ENCODE results near the gene ADAMTSL1. TPM values are rescaled to one million over a fixed set of nuclear protein-coding genes. Genes with fewer than 3 reads are reported as not detected.

ADAMTSL1 gene
- total and polyA plus RNA-seq, 2 donors from 2014 or later, result 3.0 to 27.3 TPM

DNA sequence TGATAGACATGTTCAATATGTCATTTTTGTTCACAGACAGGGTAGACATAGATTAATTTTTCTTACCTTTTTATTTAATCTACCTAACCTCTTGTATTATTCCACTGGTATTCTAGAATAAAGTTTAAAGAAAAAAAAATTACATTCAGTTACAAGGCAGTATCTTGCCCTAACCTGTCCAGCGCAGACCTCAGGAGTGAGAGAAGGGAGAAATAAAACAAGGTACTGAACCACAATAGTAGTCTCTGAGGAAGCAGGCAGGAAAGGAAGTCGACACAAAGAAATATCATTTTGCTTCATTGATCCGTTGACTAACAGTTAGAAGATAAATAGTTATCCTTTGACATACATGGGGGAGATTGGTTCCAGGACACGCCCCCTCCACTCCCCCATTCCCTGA is 12.5 kb upstream of the ADAMTSL1 start:
- H3K27me3 ChIP-seq (ENCODE audit: control insufficient read depth, insufficient read depth, low read length), result no peaks in the 10 kb centered on the region
- no peaks in the 10 kb centered on the region for H3K36me3 ChIP-seq (ENCODE audit: control insufficient read depth in 2 of 3, insufficient read depth in 3 of 3, low read length in 3 of 3)
- no peak overlapping the region for H3K9ac ChIP-seq (ENCODE audit: low read length in 3 of 3)

DNA sequence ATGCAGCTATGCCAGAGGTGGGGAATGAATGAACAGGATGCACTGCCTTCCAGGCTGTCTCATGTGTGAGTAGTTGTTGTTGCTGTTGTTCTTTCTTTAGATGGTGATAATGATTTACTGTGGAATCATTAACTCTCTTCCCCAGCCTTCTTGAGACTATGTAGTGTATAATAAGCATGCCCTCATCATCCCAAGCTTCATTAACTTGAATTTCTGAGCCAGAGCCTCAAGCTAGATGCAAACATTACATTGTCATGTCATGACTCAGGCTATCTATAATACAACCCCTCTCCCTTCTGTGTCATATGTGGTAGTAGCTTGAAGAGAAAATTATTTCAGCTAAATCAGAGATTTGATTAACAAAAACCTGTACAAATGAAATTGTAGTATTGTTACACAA is 10.0 kb upstream of the ADAMTSL1 start:
- intact Hi-C loops (cut with DNase I), result no loop called here
- H3K27me3 ChIP-seq (ENCODE audit: control insufficient read depth, insufficient read depth, low read length), result no peaks in the 10 kb centered on the region
- no peaks in the 10 kb centered on the region for H3K36me3 ChIP-seq (ENCODE audit: control insufficient read depth in 2 of 3, insufficient read depth in 3 of 3, low read length in 3 of 3)
- H3K4me1 ChIP-seq (ENCODE audit: control insufficient read depth in 2 of 3, insufficient read depth in 2 of 3, low read depth in 1 of 3, low read length in 3 of 3), result no peaks in the 10 kb centered on the region
- DNase-seq (no peak), FAIRE-seq (no peak)
- no peaks in the 10 kb centered on the region for H3K9me3 ChIP-seq (ENCODE audit: control insufficient read depth in 2 of 3, insufficient read depth in 1 of 3, low read length in 3 of 3)
- H3K4me3 ChIP-seq (ENCODE audit: low read length in 3 of 3), result no peak overlapping the region
- TF ChIP-seq, protein P1, sequence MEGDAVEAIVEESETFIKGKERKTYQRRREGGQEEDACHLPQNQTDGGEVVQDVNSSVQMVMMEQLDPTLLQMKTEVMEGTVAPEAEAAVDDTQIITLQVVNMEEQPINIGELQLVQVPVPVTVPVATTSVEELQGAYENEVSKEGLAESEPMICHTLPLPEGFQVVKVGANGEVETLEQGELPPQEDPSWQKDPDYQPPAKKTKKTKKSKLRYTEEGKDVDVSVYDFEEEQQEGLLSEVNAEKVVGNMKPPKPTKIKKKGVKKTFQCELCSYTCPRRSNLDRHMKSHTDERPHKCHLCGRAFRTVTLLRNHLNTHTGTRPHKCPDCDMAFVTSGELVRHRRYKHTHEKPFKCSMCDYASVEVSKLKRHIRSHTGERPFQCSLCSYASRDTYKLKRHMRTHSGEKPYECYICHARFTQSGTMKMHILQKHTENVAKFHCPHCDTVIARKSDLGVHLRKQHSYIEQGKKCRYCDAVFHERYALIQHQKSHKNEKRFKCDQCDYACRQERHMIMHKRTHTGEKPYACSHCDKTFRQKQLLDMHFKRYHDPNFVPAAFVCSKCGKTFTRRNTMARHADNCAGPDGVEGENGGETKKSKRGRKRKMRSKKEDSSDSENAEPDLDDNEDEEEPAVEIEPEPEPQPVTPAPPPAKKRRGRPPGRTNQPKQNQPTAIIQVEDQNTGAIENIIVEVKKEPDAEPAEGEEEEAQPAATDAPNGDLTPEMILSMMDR (IDR thresholded peaks at IDR 0.05; ENCODE audit: borderline replicate concordance, extremely low read depth, insufficient read depth), result no peak
- no peak overlapping the region for H3K9ac ChIP-seq (ENCODE audit: low read length in 3 of 3)
- no peak overlapping the region for H3K27ac ChIP-seq (ENCODE audit: low read depth in 2 of 2, low read length in 2 of 2)

More for the DNA sequence above, 12.5 kb upstream of the ADAMTSL1 start:
- Histone ChIP-seq H3K4me1 (ENCODE audit: control insufficient read depth in 2 of 3, insufficient read depth in 2 of 3, low read depth in 1 of 3, low read length in 3 of 3) (no peaks in the 10 kb centered on the region), H3K9me3 (ENCODE audit: control insufficient read depth in 2 of 3, insufficient read depth in 1 of 3, low read length in 3 of 3) (no peaks in the 10 kb centered on the region), H3K27ac (ENCODE audit: low read depth in 2 of 2, low read length in 2 of 2) (no peak overlapping the region), H3K4me3 (ENCODE audit: low read length in 3 of 3) (no peak overlapping the region)
- TF ChIP-seq, protein P1 (IDR thresholded peaks at IDR 0.05; ENCODE audit: borderline replicate concordance, extremely low read depth, insufficient read depth), result no peak
- DNase-seq (no peak), FAIRE-seq (no peak)
- intact Hi-C loops (cut with DNase I), result no loop called here

DNA sequence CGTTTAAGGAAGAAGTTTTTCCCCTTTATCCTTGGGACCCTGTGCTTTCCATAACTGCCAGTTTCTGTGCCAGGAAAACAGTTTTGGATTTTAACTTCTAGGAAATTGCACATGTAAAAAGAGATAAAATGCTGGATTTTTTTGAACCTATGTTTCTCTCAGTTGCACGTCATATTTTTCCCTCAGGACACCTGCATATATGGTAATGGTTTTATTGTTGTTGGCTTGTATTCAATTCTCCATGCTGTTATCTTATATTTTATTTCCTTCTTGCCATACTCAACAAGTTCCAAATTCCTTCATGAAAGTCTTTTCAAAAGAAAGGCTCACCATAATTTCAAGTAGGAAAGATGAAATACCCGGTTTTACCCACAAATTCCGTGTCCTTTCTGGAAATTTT is 7.9 kb upstream of the ADAMTSL1 start:
- Histone ChIP-seq H3K9me3 (ENCODE audit: control insufficient read depth in 2 of 3, insufficient read depth in 1 of 3, low read length in 3 of 3) (peaks cover 0 to 6% (median 0%) of the 10 kb centered on the region in 3 donors), H3K4me3 (ENCODE audit: low read length in 3 of 3) (no peak overlapping the region), H3K27ac (ENCODE audit: low read depth in 2 of 2, low read length in 2 of 2) (no peak overlapping the region), H3K9ac (ENCODE audit: low read length in 3 of 3) (no peak overlapping the region), H3K36me3 (ENCODE audit: control insufficient read depth in 2 of 3, insufficient read depth in 3 of 3, low read length in 3 of 3) (no peaks in the 10 kb centered on the region), H3K4me1 (ENCODE audit: control insufficient read depth in 2 of 3, insufficient read depth in 2 of 3, low read depth in 1 of 3, low read length in 3 of 3) (no peaks in the 10 kb centered on the region), H3K27me3 (ENCODE audit: control insufficient read depth, insufficient read depth, low read length) (no peaks in the 10 kb centered on the region)
- intact Hi-C loops (cut with DNase I), result no loop called here
- FAIRE-seq (no peak), DNase-seq (no peak)
- TF ChIP-seq, protein P1 (IDR thresholded peaks at IDR 0.05; ENCODE audit: borderline replicate concordance, extremely low read depth, insufficient read depth), result no peak

DNA sequence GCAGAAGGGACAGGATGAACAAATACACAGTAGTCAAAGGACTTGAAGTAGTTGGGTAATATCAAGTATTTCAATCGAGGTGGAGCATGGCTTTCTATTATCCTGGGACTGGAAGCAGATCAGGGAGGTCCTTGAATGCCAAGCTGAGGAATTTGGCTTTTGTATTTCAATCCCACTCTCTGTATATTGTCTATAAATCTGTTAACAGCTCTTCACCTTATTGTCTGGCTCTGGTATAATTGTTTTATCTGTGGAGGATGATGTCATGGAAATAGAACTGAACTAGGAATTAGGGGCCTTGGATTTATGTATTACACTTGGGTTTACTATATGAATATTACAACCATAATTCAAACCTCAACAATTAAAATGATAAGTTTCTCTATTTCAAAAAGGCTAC is 6.3 kb upstream of the ADAMTSL1 start:
- H3K36me3 ChIP-seq (ENCODE audit: control insufficient read depth in 2 of 3, insufficient read depth in 3 of 3, low read length in 3 of 3), result no peaks in the 10 kb centered on the region
- peaks cover 0 to 6% (median 0%) of the 10 kb centered on the region in 3 donors for H3K9me3 ChIP-seq (ENCODE audit: control insufficient read depth in 2 of 3, insufficient read depth in 1 of 3, low read length in 3 of 3)
- TF ChIP-seq, protein P1 (IDR thresholded peaks at IDR 0.05; ENCODE audit: borderline replicate concordance, extremely low read depth, insufficient read depth), result no peak
- FAIRE-seq, result no peak
- H3K4me3 ChIP-seq (ENCODE audit: low read length in 3 of 3), result no peak overlapping the region
- intact Hi-C loops (cut with DNase I), result no loop called here
- H3K27me3 ChIP-seq (ENCODE audit: control insufficient read depth, insufficient read depth, low read length), result no peaks in the 10 kb centered on the region
- H3K27ac ChIP-seq (ENCODE audit: low read depth in 2 of 2, low read length in 2 of 2), result no peak overlapping the region
- DNase-seq, result no peak
- H3K9ac ChIP-seq (ENCODE audit: low read length in 3 of 3), result no peak overlapping the region
- no peaks in the 10 kb centered on the region for H3K4me1 ChIP-seq (ENCODE audit: control insufficient read depth in 2 of 3, insufficient read depth in 2 of 3, low read depth in 1 of 3, low read length in 3 of 3)
